ENCODE results near the gene CHID1.

GRCh38 chr11:869399-870126, 41.0 kb downstream of the CHID1 start:
- no peak for TF ChIP-seq POLR2A (IDR thresholded peaks at IDR 0.05)
- TF ChIP-seq POLR2AphosphoS5 (IDR thresholded peaks at IDR 0.05), result no peak
- no peak for TF ChIP-seq CTCF (IDR thresholded peaks at IDR 0.05)

Measured in breast epithelium (tissue), 3 donors.